GM18861 (cell line): ENCODE data around the gene PNPO.

Experiments
- ATAC-seq: cut with Tn5 transposase; IDR thresholded peaks from one replicate; pipeline ENCODE4 v1.9.1; 2021; ENCODE audit not compliant: unreplicated experiment

The PNPO gene

GRCh38 chr17:47949197-47949759 lies 7.9 kb downstream of the PNPO start:
- no peak for ATAC-seq

DNA sequence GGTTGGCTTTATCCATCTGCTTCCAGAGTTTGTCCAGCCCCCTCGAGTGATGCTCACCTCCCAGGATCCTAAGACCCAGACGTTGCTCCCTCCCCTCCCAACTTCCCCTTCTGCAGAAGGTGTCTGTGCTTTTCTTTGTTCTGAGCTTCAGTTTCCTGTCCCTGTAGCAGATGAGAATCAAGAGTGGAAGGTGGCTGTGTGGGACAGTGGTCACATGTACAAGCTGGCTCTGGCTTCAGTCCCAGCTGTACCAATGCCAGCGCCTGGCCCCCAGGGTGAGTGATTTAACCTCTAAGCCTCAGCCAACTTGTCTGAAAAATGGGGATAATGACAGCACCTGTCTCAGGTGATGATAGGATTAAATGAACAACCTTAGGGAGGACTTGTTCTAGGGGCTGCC lies 8.6 kb downstream of the PNPO start:
- no peak for ATAC-seq

DNA sequence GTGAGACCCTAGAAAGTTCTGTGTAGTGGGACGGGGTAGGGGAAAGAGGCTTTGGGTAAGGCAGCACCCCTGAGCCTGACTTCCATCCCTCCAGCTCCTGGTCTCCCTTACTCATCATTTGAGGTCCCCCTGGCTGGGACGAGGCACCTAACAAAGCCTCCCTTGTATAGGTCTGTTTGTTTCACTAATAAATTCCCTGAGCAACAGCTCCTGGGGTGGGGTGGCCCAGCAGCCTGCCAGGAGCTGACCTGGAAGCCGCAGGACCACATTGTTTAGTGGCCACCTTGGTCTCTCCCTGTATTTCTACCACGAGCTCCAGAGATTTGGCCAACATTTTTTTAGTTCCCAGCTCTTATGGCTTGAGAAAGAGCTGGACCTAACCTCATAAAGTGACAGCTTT lies 9.1 kb downstream of the PNPO start:
- ATAC-seq = no peak

DNA sequence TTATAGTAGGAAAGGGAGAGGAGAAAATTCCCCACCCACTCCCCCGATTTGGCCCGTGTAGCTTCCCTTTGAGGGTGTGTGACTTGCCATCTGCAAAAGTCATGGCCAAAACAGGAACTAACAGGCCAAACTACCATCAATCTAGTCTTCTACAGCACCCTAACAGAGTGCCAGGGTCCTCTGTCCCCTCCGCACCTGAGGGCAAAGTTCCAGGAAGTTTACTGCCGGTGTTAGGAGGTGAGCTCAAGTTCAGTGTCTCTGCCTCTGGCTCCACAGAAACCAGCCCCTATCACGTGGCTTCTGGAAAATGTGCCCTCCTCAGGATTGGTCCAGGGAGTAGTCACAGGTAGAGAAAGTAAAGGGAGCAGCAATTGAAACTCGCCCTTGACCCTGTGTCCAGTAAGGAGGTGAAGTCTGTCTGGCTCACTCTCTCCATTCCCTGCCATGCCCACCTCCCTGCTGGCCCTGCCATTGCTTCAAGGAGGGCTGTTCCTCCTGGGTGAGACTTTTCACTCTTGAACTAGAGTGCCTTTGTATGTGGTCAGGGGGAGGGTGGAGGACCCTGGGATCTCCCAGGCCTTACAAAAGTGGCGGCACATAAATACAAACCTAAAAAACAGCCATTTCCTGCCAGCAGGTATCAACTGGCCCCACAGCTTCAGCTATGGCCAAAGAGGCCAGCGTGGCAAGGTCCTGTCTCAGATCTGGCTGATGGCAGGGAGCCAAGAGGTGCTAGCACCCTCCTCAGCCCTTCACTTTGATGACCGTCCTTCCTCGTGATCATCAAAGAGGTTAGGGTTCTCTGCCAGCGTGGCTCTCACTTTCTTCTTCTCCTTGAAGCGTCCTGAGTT lies 11.0 kb downstream of the PNPO start:
- no peak for ATAC-seq

DNA sequence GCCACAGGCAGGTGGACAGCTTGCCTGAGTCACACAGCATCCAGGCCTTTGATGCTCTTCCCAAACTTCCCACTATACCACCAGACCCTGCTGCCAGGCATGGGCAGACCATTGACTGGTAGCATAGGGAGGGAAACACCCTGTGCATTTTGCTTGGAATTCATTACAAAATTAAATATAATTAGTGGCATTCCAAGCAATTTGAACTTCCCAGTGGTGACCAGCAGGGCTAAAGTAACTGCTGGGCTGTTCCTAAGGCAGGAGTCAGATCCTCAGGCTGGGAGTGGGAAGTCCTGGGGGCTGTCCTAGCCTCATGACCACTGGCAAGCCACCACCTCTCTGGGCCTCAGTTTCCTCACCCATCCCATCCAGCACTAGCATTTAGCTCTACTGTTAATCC lies 12.5 kb downstream of the PNPO start:
- no peak for ATAC-seq

GRCh38 chr17:47955497-47956461 lies 14.4 kb downstream of the PNPO start:
- ATAC-seq = no peak

DNA sequence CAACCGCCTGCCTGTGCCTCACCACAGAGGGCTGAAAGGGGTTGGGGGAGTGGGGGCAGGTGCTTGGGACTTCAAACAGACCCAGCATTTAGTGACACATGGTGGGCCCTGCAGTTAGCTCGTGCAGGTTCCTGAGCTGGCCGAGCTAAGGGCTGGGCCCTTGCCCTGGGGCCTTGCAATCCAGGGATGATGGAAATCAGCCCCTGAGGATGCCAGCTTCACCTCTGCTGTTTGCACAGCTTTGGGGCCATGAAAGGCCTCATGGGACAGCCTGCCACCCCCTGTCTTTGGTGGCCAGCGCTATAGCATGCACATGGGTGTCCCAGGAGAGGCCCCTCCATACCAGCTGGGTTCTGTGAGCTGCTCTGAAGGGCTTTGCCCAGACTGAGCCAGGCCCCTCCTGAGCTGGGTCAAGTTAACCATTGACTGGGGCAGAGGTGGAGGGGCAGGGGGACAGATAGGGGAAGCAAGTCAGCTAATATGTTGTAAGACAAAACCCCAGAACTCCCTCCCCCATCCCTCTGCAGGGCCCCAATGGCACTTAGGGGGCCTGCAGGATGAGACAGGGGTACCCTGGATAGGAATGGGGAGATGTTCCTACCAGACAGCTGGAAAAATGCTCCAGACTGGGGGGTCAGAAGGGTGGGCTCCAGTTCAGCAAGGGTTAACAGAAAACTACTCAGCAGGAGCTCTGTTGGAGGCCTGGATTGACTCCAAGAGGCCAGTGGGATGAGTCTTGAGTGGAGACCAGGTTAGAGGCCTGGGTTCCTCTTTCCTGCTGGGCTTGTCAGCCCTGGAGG lies 15.6 kb downstream of the PNPO start:
- ATAC-seq = no peak

DNA sequence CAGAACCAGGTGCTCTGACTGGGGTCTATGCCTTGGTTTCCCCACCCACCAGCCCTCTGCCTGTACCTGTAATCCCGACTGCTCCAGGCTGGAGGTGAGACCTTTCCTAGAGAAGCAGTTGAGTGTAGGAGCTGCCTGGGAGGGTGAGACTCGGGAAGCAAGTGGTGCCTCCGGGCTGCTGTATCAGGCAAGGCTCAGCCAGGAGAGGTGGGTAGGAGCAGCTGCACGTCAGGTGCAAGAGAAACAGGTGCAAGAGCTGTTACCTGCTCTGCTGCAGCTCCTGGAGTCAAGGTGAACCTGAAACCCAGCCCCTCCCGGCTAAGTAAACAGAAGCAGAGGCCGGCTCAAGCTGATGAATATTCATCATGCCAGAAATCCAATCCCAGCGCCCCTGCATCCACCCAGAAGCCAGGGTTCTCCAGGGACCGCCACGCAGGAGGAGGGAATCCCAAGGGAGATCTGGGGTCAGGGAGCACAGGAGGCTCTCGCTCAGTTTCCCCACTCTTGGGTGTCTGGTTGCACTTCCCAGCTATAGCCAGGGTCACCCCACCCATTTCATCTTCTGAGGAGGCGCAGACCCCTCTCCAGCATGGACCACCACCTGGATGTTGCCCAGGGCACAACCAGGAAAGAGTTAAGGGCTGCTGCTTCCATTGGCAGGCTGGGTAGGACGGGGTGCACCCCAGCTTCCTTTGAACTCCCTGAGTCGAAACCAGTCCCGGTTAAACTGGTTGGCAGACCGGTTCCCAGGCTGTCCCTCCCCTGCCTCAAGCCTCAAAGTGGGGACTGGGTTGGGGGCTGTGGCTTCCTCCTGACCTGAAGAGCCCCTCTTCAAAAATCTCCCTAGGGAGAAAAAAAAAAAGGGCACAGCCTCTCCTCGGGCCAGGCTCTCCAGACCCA lies 16.5 kb downstream of the PNPO start, which contains the start of gene PRR15L:
TSS of gene PRR15L (minus strand) at position 293 of the 900 bp plus-strand sequence. CDS start 4,649 bp downstream, outside the sequence.
- no peak for ATAC-seq

DNA sequence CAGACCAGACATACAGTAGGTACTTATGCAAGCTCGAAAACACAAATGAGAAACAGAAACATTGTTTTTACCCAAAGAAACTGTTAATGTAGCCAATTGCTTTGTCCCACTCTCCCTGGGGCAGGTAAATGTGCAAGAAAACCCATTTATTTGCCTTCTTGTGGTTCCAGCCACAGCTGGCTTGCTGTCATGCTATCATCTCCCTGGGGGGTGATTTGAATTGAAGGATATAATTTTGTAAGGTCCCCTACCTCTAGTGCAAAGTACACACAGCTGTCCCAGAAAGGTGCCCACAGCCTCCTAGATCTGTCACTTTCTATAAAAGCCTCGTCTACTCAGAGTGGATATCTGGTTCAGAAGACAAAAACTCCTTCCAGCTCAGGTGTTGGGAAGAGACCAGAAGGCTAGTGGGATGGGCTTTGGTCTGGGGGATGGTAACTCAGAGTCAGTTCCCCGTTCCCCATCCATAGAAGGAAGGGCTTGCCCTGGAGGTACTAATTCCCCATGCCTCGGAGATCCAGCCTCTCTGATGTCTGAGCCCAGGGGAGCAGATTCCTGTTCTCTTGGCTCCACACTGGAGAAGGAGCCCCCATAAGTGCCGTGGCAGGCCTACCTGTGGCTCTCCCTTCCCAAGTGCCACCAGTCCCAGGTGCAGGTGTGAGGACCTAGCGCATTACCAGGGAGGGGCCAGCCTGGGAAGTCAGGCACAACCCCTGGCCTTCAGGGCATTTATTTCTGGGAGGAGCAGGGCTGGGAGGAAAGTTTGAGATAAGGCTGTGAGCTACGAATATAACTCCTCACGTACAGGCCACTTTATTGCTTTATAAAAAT lies 18.7 kb downstream of the PNPO start:
- no peak for ATAC-seq

GRCh38 chr17:47961406-47961805 lies 20.0 kb downstream of the PNPO start:
- no peak for ATAC-seq

DNA sequence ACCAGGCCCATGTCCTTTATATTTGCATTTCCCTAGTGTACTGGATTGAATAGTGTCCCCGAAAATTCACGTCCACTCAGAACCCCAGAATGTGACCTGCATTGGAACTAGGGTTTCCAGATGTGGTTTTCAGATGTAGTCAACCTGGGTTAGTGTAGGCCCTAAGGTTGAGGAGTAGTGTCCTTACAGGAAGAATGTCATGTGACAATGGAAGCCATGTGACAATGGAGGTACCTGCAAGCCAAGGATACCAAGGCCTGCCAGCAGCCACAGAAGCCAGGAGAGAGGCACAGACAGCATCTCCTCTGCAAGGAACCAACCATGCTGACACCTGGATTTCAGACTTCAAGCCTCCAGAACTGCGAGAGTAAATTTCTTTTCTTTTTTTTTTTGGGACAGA lies 21.5 kb downstream of the PNPO start:
- ATAC-seq = no peak

- ATAC-seq = no peak
Observed at GRCh38 chr17:47964856-47965255, 23.5 kb downstream of the PNPO start.

DNA sequence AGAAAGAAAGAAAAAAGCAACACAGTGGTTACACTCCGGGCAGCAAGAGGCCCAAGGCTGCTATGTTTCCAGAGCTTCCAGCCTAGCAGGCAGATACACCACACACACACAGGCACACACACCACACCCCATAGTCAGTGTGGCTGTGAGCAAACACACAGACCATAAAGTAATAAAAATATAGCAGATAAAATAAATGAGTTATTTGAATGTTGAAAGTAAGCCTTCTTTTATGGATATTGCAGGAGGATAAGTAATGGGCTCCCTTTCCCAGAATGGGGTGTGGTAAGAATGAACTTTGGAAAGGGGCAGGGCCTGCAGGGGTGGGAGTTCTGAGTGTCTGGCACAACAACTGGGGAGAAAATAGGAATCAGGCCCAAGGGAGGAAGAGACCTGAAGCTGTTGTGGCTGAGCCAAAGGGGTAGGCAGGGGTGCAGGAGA lies 24.7 kb downstream of the PNPO start:
- ATAC-seq = no peak

DNA sequence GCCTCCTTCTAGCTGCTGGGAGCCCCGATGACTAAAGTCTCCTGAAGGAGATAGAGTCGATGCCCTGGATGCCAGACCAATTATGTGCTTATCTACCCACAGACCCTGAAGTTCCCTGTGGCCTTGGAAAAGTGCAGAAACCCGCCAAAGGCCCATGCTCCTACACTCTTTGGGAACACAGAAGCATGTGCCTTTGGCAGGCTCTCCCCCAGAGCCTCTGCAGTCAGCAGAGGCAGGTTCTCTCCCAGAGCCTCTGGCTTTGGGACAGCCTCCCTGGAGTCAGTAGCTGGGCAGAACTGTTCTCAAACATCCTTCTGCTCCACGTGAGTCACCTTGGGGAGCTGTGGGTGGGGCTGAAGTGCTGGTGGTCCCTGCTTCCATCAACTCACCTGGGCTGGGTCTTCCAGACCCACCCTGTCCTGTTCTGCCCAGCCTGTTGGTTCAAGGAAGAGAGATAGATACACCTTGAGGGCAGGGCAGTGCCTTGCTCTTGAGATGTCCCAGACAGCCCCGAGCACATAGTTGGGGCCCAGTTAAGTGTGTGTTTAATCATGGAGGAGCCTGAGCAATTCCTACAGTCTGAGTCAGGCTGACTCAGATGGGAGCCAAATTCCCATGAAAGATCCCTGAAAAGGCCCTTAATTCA lies 26.4 kb downstream of the PNPO start:
- no peak for ATAC-seq

DNA sequence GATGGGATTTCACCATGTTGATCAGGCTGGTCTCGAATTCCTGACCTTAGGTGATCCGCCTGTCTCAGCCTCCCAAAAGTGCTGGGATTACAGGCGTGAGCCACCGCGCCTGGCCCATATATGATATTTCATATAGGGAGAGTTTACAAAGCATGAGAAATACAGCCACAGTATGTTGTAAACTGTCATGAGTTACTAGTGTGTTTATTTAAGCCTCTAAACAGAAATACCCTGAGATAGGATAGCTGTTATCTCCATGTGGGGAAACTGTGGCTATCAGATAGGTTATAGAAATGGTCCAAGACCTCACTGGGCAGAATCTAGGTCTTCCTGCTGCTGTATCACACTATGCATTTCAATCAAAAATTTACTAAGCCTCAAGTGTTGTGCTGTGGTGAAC lies 27.5 kb downstream of the PNPO start:
- no peak for ATAC-seq

DNA sequence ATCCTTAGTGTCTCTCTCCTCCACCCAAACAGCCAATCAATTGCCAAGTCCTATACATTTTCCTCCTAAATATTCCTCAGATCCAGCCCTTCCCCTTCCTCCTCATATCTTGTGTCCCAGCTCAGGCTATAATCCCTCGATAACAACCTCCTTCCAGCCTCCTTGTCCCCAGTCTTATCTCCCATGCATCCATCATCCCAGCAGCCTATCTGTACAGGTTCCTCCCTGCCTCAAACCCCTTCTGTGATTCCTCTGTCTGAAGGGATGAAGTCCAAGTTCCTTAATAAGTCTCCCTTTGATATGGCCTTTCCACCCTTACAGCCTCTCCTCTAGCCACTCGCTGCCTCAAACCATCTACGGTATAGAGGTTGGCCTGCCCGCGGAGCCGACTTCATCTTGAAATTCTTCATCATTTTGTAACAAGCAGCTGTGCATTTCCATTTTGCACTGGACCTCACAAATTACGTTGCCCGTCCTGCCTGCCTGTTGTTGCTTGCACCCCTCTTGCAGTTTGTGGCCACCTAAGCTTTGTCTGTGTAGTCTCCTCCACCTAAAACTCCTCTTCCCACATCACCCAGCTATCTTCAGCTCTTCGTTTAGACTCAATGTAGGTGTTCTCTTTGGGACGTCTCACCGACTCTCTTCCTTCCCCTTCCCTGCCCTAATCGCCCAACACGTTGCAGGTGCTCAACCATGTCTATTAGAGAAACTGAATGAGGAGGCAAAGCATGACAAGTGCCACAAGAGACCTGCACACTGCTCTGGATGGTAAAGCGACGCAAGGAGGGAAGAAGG lies 28.8 kb downstream of the PNPO start:
- ATAC-seq = no peak

DNA sequence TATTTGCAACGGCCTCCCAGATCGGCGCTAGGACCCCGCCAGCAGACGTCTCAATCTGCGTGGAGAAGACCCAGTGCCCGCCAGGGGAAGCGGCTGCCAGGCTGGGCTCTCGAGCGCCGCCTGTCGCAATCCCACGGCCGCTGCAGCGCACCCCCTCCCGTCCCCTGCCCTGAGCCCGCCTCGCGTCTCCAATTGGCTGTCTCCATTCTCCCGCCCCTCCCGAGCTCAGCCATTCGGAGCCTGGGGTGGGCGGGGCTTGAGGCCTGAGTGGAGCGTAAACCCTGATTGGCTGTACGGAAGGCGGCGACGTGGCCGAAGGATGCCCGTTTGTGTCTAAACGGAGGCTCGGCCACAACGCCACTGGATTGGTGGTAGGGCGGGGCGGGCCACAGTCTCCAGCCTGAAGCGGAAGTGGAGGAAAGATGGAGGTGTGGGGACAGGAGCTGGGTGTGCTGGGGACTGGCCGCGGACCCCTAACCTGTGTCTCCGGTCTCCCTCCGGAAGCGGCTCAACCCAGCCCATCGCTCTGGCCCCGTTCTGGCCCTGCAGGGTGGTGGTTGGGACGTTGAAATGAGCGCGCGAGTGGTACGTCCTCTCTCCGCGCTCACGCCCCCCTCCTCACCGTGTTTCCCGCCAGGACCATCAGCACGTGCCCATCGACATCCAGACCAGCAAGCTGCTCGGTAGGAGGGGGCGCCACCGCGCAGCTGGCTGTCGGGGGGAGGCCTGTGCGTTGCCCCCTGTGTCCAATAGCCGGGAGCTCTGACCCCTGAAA lies 29.5 kb downstream of the PNPO start, which contains the start of gene CDK5RAP3:
TSS of gene CDK5RAP3 (plus strand) at position 389 of the 775 bp plus-strand sequence. CDS start at position 423, 34 bp downstream.
- ATAC-seq = peak; percentile 96
